HG03159 (cell line): ENCODE results near the gene SIK3.
"Not testable (repeated sequence)": the region's sequence is repeated elsewhere in the genome, so short reads cannot be mapped to it uniquely, and the experiment has no call there.

Experiments
- ATAC-seq: cut with Tn5 transposase; IDR thresholded peaks from one replicate; pipeline ENCODE4 v1.9.1; 2021; ENCODE audit warnings: mild to moderate bottlenecking, moderate library complexity; ENCODE audit not compliant: unreplicated experiment

The SIK3 gene

GRCh38 chr11:116808262-116809175, 289.7 kb downstream of the SIK3 start:
- ATAC-seq: no peak

GRCh38 chr11:116807601-116808261, 290.5 kb downstream of the SIK3 start:
- ATAC-seq: no peak

GRCh38 chr11:116804001-116804400, 294.2 kb downstream of the SIK3 start:
- ATAC-seq: no peak

GRCh38 chr11:116801662-116802061, 296.6 kb downstream of the SIK3 start:
- not testable (repeated sequence) for ATAC-seq

DNA sequence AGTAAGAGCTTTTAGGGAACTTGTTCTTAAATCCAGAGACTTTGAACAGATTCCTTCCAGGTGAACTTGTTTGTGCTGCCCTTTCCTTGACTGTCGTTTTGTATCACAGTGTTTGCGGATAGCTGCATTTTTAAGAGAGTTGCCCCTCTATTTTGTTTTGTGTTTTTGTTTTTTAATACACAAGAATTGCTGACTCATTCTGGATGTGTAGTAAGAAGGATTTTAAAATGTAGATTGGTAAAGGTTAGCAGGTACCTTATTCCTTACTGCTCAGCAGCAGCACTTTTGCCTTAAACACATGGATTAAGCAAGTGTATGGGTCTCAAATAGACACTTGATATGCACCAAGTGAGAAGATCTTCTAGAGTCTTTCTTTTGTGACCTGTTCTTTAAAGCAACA, 297.6 kb downstream of the SIK3 start:
- ATAC-seq: no peak

DNA sequence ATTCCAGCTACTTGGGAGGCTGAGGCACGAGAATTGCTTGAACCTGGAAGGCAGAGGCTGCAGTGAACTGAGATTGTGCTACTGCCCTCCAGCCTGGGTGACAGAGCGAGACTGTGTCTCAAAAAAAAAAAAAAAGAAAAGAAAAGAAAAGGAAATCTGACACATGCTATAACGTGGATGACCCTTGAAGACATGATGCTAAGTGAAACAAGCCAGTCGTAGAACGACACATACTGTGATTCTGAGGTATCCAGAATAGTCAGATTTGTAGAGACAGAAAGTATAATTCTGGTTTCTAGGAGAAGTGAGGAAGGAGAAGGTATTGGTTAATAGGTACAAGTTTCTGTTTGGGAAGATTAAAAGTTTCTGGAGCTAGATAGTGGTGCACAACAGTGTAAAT, 299.9 kb downstream of the SIK3 start:
- no peak for ATAC-seq

GRCh38 chr11:116797816-116798215, 300.4 kb downstream of the SIK3 start:
- no peak for ATAC-seq

GRCh38 chr11:116796548-116796947, 301.7 kb downstream of the SIK3 start:
- ATAC-seq: no peak

- ATAC-seq: no peak
Observed at GRCh38 chr11:116794851-116795250, 303.4 kb downstream of the SIK3 start.

DNA sequence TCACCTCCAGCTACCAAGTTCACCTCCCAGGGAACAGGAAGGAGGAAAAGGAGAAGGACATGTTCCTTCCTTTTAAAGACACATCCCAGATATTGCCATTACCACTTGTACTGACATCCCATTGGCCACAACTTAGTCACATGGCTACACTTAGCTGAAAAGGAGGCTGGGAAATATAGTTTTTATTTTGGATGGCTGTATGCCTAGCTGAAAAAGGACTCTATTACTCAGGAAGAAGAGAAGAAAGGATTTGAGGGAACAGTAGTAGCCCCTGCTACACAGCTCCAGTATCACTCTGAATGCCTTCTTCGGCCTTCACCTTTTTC, 304.5 kb downstream of the SIK3 start:
- no peak for ATAC-seq
